Fibroblast of lung (primary cell): ENCODE measurements around the gene RFC5. TPM values are rescaled to one million over a fixed set of nuclear protein-coding genes. Genes with fewer than 3 reads are reported as not detected.

Source experiments
- DNase-seq, 2 donors: peaks; one replicate each; pipeline versions ENCODE4 v3.0.0 to v3.0.0-alpha.2; 2010; ENCODE audit warnings: low read depth in 2 of 2
- H2AFZ ChIP-seq: 2 replicates; pipeline ENCODE4 v1.5.1; 2012; ENCODE audit warnings: low read length, control low read depth, inconsistent platforms
- H3K27ac ChIP-seq: 2 replicates; pipeline ENCODE4 v1.5.1; 2011; ENCODE audit warnings: low read length, control low read depth; ENCODE audit not compliant: insufficient read depth
- H3K27me3 ChIP-seq: 2 replicates; pipeline ENCODE4 v1.5.1; 2011; ENCODE audit warnings: mild to moderate bottlenecking, low read length; ENCODE audit not compliant: control insufficient read depth, insufficient read depth
- H3K36me3 ChIP-seq: 2 replicates; pipeline ENCODE4 v1.5.1; 2011; ENCODE audit warnings: low read length; ENCODE audit not compliant: control insufficient read depth, insufficient read depth
- H3K4me1 ChIP-seq: 2 replicates; pipeline ENCODE4 v1.5.1; 2011; ENCODE audit warnings: low read length; ENCODE audit not compliant: control insufficient read depth, insufficient read depth; ENCODE audit errors: extremely low read depth
- H3K4me2 ChIP-seq: 2 replicates; pipeline ENCODE4 v1.5.1; 2011; ENCODE audit warnings: low read length, control low read depth; ENCODE audit not compliant: insufficient read depth; ENCODE audit errors: extremely low read depth
- H3K4me3 ChIP-seq, 4 experiments: fragments of 200-600 bp in 1 of 4; sonication (generic) in 1 of 4; replicated peaks in 1 of 4; 2 replicates each; pipeline ENCODE4 v1.5.1; 2011 to 2016; ENCODE audit warnings: low read length in 4 of 4, low read depth in 3 of 4, mild to moderate bottlenecking in 3 of 4, control low read depth in 2 of 4, inconsistent platforms in 1 of 4, mixed read lengths in 1 of 4; ENCODE audit not compliant: insufficient read depth in 1 of 4; ENCODE audit errors: control extremely low read depth in 1 of 4
- H3K79me2 ChIP-seq: 2 replicates; pipeline ENCODE4 v1.5.1; 2012; ENCODE audit warnings: mild to moderate bottlenecking, low read length, inconsistent platforms; ENCODE audit not compliant: control insufficient read depth, insufficient read depth
- H3K9ac ChIP-seq: 2 replicates; pipeline ENCODE4 v1.5.1; 2011; ENCODE audit warnings: mild to moderate bottlenecking, low read length, control low read depth; ENCODE audit not compliant: insufficient read depth
- H3K9me3 ChIP-seq: 2 replicates; pipeline ENCODE4 v1.5.1; 2012; ENCODE audit warnings: low read depth, low read length; ENCODE audit not compliant: control insufficient read depth, insufficient read depth
- H4K20me1 ChIP-seq: 2 replicates; pipeline ENCODE4 v1.5.1; 2011; ENCODE audit warnings: low read length; ENCODE audit not compliant: control insufficient read depth, insufficient read depth; ENCODE audit errors: extremely low read depth
- EZH2 ChIP-seq: IDR thresholded peaks from 2 replicates; pipeline ENCODE4 v1.5.1; 2012; ENCODE audit warnings: low read length, control low read depth, mild to moderate bottlenecking; ENCODE audit errors: missing control alignments
- polyA plus RNA-seq, 2 donors: library from polyadenylated mRNA; depleted of rRNA in 1 of 2; stranded (reverse) in 1 of 2; unstranded in 1 of 2; fragments of >200 nt; gene quantifications; 2 replicates each; pipeline ENCODE4 v1.2.1, GENCODE V29; 2011 to 2012; ENCODE audit warnings: missing spikeins in 1 of 2
- total RNA-seq: library from RNA; depleted of rRNA; stranded (reverse); fragments of >200 nt; gene quantifications from 2 replicates; pipeline ENCODE4 v1.2.1, GENCODE V29; 2014
- TF ChIP-seq, protein P1 (sequence below), 2 donors: IDR thresholded peaks in 1 of 2; conservative IDR thresholded peaks in 1 of 2; 1 replicate in 1 of 2; 2 replicates in 1 of 2; pipeline ENCODE4 v1.5.1; 2011 to 2012; ENCODE audit warnings: low read length in 2 of 2, control low read depth in 1 of 2, inconsistent platforms in 1 of 2, low read depth in 1 of 2, mild to moderate bottlenecking in 1 of 2

RFC5 gene
- total and polyA plus RNA-seq, 2 donors (not counting 1 experiment from before 2014, with no cell fraction given): 9.8 to 9.9 TPM

DNA sequence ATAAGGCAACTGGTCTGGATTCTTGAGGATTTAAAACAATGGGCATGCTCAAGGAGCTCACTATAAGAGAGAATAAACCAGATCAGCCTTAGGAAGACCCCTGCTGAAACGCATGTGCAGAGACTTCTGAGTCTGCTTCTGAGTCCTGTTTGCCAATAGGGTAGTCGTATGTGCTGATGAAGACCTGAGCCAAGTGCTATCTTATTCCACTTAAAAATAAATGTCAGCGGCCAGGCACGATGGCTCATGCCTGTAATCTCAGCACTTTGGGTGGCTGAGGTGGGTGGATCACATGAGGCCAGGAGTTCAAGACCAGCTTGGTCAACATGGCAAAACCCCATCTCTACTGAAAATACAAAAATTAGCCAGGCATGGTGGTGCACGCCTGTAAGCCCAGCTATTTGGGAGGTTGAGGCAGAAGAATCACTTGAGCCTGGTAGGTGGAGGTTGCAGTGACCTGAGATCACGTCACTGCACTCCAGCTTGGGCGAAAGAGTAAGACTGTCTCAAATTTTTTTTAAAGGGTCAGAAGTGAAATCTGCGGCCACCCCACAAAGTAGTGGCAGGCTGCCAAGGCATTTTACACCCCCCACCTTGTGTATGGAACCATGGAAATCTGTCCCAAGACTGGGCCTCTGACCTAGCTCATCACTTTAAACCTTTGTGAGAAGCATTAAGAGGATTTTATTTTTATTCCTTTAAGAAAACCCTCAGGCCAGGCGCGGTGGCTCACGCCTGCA is 20.3 kb downstream of the RFC5 start:
- no peak for TF ChIP-seq EZH2
- TF ChIP-seq, protein P1, sequence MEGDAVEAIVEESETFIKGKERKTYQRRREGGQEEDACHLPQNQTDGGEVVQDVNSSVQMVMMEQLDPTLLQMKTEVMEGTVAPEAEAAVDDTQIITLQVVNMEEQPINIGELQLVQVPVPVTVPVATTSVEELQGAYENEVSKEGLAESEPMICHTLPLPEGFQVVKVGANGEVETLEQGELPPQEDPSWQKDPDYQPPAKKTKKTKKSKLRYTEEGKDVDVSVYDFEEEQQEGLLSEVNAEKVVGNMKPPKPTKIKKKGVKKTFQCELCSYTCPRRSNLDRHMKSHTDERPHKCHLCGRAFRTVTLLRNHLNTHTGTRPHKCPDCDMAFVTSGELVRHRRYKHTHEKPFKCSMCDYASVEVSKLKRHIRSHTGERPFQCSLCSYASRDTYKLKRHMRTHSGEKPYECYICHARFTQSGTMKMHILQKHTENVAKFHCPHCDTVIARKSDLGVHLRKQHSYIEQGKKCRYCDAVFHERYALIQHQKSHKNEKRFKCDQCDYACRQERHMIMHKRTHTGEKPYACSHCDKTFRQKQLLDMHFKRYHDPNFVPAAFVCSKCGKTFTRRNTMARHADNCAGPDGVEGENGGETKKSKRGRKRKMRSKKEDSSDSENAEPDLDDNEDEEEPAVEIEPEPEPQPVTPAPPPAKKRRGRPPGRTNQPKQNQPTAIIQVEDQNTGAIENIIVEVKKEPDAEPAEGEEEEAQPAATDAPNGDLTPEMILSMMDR (conservative IDR thresholded peaks at IDR 0.05 in 1 of 2, IDR thresholded peaks at IDR 0.05 in 1 of 2; ENCODE audit: low read depth in 1 of 2, low read length in 2 of 2): no peak
- DNase-seq: no peak
- H3K36me3 ChIP-seq: peaks cover 29% of the 10 kb centered on the region

GRCh38 chr12:118038137-118038536 is 21.6 kb downstream of the RFC5 start:
- no peak overlapping the region for H3K4me3 ChIP-seq
- H3K4me1 ChIP-seq: peaks cover 6% of the 10 kb centered on the region
- H3K36me3 ChIP-seq: peaks cover 32% of the 10 kb centered on the region
- no peaks in the 10 kb centered on the region for H3K27me3 ChIP-seq
- no peaks in the 10 kb centered on the region for H3K9me3 ChIP-seq
- H3K4me2 ChIP-seq: no peak overlapping the region
- no peaks in the 10 kb centered on the region for H4K20me1 ChIP-seq
- H3K79me2 ChIP-seq: peaks cover 6% of the 10 kb centered on the region
- TF ChIP-seq, protein P1 (conservative IDR thresholded peaks at IDR 0.05 in 1 of 2, IDR thresholded peaks at IDR 0.05 in 1 of 2; ENCODE audit: low read depth in 1 of 2, low read length in 2 of 2): no peak
- no peak for TF ChIP-seq EZH2
- no peak for DNase-seq
- no peak overlapping the region for H3K9ac ChIP-seq
- no peak overlapping the region for H3K27ac ChIP-seq
- H2AFZ ChIP-seq: no peak overlapping the region

More for the DNA sequence above, 20.3 kb downstream of the RFC5 start:
- H3K27me3 ChIP-seq: no peaks in the 10 kb centered on the region
- H2AFZ ChIP-seq: no peak overlapping the region
- no peak overlapping the region for H3K4me3 ChIP-seq
- peaks cover 2% of the 10 kb centered on the region for H3K79me2 ChIP-seq
- no peaks in the 10 kb centered on the region for H4K20me1 ChIP-seq
- H3K27ac ChIP-seq: no peak overlapping the region
- H3K9ac ChIP-seq: no peak overlapping the region
- H3K4me2 ChIP-seq: no peak overlapping the region
- peaks cover 6% of the 10 kb centered on the region for H3K4me1 ChIP-seq
- no peaks in the 10 kb centered on the region for H3K9me3 ChIP-seq

DNA sequence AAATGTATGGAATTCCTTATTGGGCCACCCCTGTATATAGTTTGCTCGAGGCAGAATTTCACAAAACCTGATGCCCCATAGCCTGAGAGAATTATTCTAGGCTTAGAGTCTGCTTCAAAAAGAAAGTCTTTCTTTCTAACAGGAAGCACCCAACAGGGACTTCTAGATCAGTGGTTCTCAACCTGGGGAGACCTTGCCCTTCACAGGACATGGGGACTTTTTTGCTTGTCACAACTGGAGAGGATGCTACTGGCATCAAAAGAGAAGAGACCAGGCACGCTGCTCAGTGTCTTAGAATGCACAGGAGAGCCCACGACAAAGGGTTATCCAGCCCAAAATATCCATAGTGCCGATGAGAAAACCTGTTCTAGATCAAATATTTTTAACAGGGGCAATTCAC is 25.6 kb downstream of the RFC5 start:
- DNase-seq: no peak
- no peaks in the 10 kb centered on the region for H3K27me3 ChIP-seq
- peaks cover 16% of the 10 kb centered on the region for H3K79me2 ChIP-seq
- no peaks in the 10 kb centered on the region for H4K20me1 ChIP-seq
- no peak overlapping the region for H2AFZ ChIP-seq
- H3K4me2 ChIP-seq: no peak overlapping the region
- TF ChIP-seq, protein P1 (conservative IDR thresholded peaks at IDR 0.05 in 1 of 2, IDR thresholded peaks at IDR 0.05 in 1 of 2; ENCODE audit: low read depth in 1 of 2, low read length in 2 of 2): no peak
- TF ChIP-seq EZH2: no peak
- H3K4me3 ChIP-seq: no peak overlapping the region
- peaks cover 24% of the 10 kb centered on the region for H3K36me3 ChIP-seq
- no peak overlapping the region for H3K9ac ChIP-seq
- no peaks in the 10 kb centered on the region for H3K9me3 ChIP-seq
- H3K27ac ChIP-seq: no peak overlapping the region
- H3K4me1 ChIP-seq: no peaks in the 10 kb centered on the region
